ENCODE data around the gene DNPEP.

Gene DNPEP

GRCh38 chr2:219358170-219359075, 29.3 kb downstream of the DNPEP start:
- DNase-seq (ENCODE audit: low read depth), result no peak

GRCh38 chr2:219356834-219357233, 30.9 kb downstream of the DNPEP start:
- no peak for DNase-seq (ENCODE audit: low read depth)

GRCh38 chr2:219354582-219354981, 33.1 kb downstream of the DNPEP start:
- no peak for DNase-seq (ENCODE audit: low read depth)

- DNase-seq (ENCODE audit: low read depth), result no peak
Observed at GRCh38 chr2:219353129-219353528, 34.6 kb downstream of the DNPEP start.

- peak; percentile 41 for DNase-seq (ENCODE audit: low read depth)
Observed at GRCh38 chr2:219352448-219353023, 35.2 kb downstream of the DNPEP start.

GRCh38 chr2:219350710-219351221, 36.9 kb downstream of the DNPEP start:
- no peak for DNase-seq (ENCODE audit: low read depth)

GRCh38 chr2:219350215-219350614, 37.5 kb downstream of the DNPEP start:
- no peak for DNase-seq (ENCODE audit: low read depth)

- no peak for DNase-seq (ENCODE audit: low read depth)
Observed at GRCh38 chr2:219344751-219345430, 42.8 kb downstream of the DNPEP start.

GRCh38 chr2:219335373-219335786, 52.3 kb downstream of the DNPEP start:
- no peak for DNase-seq (ENCODE audit: low read depth)

- no peak for DNase-seq (ENCODE audit: low read depth)
Observed at GRCh38 chr2:219334076-219334475, 53.6 kb downstream of the DNPEP start.

GRCh38 chr2:219332542-219332941, 55.2 kb downstream of the DNPEP start, which contains the start of gene RESP18:
TSS of gene RESP18 (minus strand) at chr2:219332744.
- no peak for DNase-seq (ENCODE audit: low read depth)

GRCh38 chr2:219331560-219332213, 56.0 kb downstream of the DNPEP start:
- no peak for DNase-seq (ENCODE audit: low read depth)

- DNase-seq (ENCODE audit: low read depth), result no peak
Observed at GRCh38 chr2:219327719-219328118, 60.0 kb downstream of the DNPEP start.

- DNase-seq (ENCODE audit: low read depth), result no peak
Observed at GRCh38 chr2:219325657-219326315, 61.9 kb downstream of the DNPEP start.

- no peak for DNase-seq (ENCODE audit: low read depth)
Observed at GRCh38 chr2:219325136-219325535, 62.6 kb downstream of the DNPEP start.

- no peak for DNase-seq (ENCODE audit: low read depth)
Observed at GRCh38 chr2:219323434-219323833, 64.3 kb downstream of the DNPEP start.
